ENCODE results near the gene MAPRE2. TPM values are rescaled to one million over a fixed set of nuclear protein-coding genes. Genes with fewer than 3 reads are reported as not detected.

The MAPRE2 gene
- total RNA-seq, 1 experiment from 2014 or later: 29.4 TPM

DNA sequence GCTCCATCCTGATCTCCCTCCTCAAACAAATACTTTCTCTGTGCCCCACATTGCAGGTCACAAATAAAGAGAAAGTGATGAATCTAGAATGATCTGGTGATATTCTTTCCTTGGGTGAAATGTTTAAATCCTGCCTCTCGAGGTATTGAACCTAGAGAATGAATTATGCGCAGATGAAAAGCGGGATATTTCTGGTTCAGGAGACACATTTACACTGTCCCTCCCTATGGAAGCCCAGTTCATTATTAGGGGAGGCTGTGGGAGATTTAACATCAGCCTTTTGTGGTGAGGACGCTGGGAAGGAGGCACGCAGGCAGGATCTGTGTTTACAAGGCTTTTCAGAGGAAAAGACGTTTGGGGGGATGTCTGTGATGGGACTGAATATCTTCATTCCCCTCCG, 20.6 kb downstream of the MAPRE2 start:
- H3K9me3 Mint-ChIP-seq: no peaks in the 10 kb centered on the region
- no peaks in the 10 kb centered on the region for H3K36me3 Mint-ChIP-seq (ENCODE audit: insufficient read depth in 1 of 3, low read depth in 3 of 3)
- Histone ChIP-seq H3K27ac (ENCODE audit: insufficient read length, low read depth, low read length) (no peak overlapping the region), H3K4me2 (ENCODE audit: insufficient read depth, insufficient read length, low read length) (no peak overlapping the region), H3K23me2 (ENCODE audit: insufficient read length, low read depth, low read length, poor library complexity, severe bottlenecking) (no peaks in the 10 kb centered on the region), H3K4me1 (ENCODE audit: insufficient read depth, low read length) (peaks cover 6% of the 10 kb centered on the region; the same call in 1 of the 2 replicates), H2BK20ac (ENCODE audit: low read depth, low read length, poor library complexity, severe bottlenecking) (no peak overlapping the region), H3K23ac (ENCODE audit: insufficient read length, low read depth, low read length) (no peak overlapping the region), H3K79me1 (ENCODE audit: insufficient read depth, low read depth, low read length, poor library complexity, severe bottlenecking) (no peaks in the 10 kb centered on the region), H3K4ac (ENCODE audit: low read depth, low read length) (no peak overlapping the region), H3T11ph (ENCODE audit: low read length) (no peak overlapping the region), H3K14ac (ENCODE audit: insufficient read depth, low read length) (no peak overlapping the region), H2AK5ac (ENCODE audit: insufficient read length, low read length) (no peak overlapping the region), H3K56ac (ENCODE audit: insufficient read length, low read depth, low read length) (no peak overlapping the region), H2BK120ac (ENCODE audit: low read depth, low read length, poor library complexity, severe bottlenecking) (no peak overlapping the region), H3K79me2 (ENCODE audit: insufficient read depth, low read length) (no peaks in the 10 kb centered on the region; the same call in 1 of the 2 replicates), H3K18ac (ENCODE audit: insufficient read length, low read depth, low read length) (no peak overlapping the region), H4K20me1 (ENCODE audit: control insufficient read depth, insufficient read depth, insufficient read length) (no peaks in the 10 kb centered on the region), H4K5ac (ENCODE audit: insufficient read length, low read depth, low read length) (no peak overlapping the region), H3K9ac (ENCODE audit: extremely low read depth, insufficient read length, low read length) (no peak overlapping the region), H4K8ac (replicated peaks; ENCODE audit: insufficient read length, low read depth, low read length) (no peak overlapping the region), H2BK15ac (ENCODE audit: low read depth, low read length) (no peak overlapping the region), H2AFZ (ENCODE audit: low read length) (no peak overlapping the region), H3K27me3 (ENCODE audit: insufficient read depth, low read length) (no peaks in the 10 kb centered on the region), H2BK5ac (ENCODE audit: insufficient read length, low read length) (no peak overlapping the region), H2BK12ac (ENCODE audit: insufficient read length, low read depth, low read length) (no peak overlapping the region), H4K91ac (ENCODE audit: insufficient read length, low read depth, low read length) (no peak overlapping the region), H3K9me3 (ENCODE audit: control insufficient read depth, low read depth, low read length) (no peaks in the 10 kb centered on the region)
- no peaks in the 10 kb centered on the region for H3K27me3 Mint-ChIP-seq (ENCODE audit: low read depth)
- no peak for TF ChIP-seq CTCF (conservative IDR thresholded peaks at IDR 0.05)
- peaks cover 28 to 29% of the 10 kb centered on the region in 2 experiments for H3K4me1 Mint-ChIP-seq
- H3K4me3 Mint-ChIP-seq: no peak overlapping the region
- H3K27ac Mint-ChIP-seq: peak overlapping the region in 1 of 3 experiments; percentile 54; a peak in 4 of 7 replicates
- DNase-seq: no peak
- no CpG with 5 or more reads among the region's 7 CpGs for WGBS (ENCODE audit: extremely low coverage, insufficient read length, low lambda C conversion rate)

Measured in H9 (cell line).